Measurements from ENCODE around the gene PREP.

GRCh38 chr6:105324386-105324950 lies 78.4 kb downstream of the PREP start:
- TF ChIP-seq POLR2A (IDR thresholded peaks at IDR 0.05) (no peak), CTCF (IDR thresholded peaks at IDR 0.05) (no peak)
